ENCODE measurements around the gene DPEP1.
"Not testable (repeated sequence)": the region's sequence is repeated elsewhere in the genome, so short reads cannot be mapped to it uniquely, and the experiment has no call there.

The DPEP1 gene

DNA sequence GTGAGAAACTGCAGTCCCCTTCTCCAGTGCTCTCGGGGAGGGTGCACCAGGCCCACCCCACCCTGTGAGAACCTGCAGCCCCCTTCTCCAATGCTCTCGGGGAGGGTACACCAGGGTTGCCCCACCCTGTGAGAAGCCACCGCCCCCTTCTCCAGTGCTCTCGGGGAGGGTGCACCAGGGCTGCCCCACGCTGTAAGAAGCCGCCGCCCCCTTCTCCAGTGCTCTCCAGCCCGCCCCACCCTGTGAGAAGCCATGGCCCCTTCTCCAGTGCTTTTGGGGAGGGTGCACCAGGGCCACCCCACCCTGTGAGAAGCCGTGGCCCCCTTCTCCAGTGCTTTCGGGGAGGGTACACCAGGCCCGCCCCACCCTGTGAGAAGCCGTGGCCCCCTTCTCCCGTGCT is 56.3 kb downstream of the DPEP1 start:
- no peak overlapping the region for H3K4me3 ChIP-seq (ENCODE audit: control insufficient read depth, low read depth, low read length)
- no peak for DNase-seq (ENCODE audit: low read depth)
- TF ChIP-seq, protein P1, sequence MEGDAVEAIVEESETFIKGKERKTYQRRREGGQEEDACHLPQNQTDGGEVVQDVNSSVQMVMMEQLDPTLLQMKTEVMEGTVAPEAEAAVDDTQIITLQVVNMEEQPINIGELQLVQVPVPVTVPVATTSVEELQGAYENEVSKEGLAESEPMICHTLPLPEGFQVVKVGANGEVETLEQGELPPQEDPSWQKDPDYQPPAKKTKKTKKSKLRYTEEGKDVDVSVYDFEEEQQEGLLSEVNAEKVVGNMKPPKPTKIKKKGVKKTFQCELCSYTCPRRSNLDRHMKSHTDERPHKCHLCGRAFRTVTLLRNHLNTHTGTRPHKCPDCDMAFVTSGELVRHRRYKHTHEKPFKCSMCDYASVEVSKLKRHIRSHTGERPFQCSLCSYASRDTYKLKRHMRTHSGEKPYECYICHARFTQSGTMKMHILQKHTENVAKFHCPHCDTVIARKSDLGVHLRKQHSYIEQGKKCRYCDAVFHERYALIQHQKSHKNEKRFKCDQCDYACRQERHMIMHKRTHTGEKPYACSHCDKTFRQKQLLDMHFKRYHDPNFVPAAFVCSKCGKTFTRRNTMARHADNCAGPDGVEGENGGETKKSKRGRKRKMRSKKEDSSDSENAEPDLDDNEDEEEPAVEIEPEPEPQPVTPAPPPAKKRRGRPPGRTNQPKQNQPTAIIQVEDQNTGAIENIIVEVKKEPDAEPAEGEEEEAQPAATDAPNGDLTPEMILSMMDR (IDR thresholded peaks at IDR 0.05; ENCODE audit: control insufficient read depth, insufficient read depth, low read depth, low read length, missing control alignments): no peak

DNA sequence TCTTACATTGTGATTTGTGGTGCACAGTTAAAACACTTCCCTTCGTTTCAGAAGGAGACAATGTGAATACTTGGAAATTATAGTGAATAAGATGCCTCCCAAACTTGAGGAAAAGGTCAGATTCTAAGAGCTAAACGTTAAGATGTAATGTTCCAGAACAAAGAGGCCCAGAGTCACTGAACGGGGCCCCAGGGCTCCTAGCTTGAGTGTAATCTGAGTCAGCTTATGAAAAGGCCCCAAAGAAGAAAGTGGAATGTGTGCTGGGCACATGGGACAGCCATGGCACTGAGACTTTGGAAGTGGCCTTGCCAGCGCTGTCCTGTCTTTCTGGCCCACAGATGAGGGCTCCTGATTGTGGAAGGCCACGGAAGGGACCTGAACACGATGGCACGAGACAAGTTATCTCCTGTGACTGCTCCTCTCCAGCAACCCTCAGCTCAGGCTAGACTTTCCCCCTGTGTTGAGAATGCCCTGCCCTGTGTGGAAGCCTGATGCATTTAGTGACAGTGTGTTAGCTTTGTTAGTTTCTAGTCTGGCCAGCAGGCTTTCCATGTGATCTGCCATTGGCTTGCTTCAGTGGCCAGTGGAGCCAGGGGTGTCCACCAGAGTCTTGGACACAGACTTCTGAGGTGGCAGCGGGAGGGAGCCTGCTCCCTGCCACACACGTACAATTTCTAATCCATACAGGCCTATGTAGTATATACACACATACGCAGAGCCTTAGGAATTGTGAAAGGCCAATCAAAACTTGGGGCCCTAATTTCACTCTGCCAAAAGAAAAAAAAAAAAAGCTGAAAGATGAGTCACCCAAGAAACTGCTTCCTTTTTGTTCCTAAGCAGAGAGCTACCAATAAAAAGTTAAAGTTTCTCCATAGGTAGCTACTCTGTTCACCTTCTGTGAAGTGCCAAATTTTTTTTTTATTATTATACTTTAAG is 57.3 kb downstream of the DPEP1 start:
- TF ChIP-seq, protein P1 (IDR thresholded peaks at IDR 0.05; ENCODE audit: control insufficient read depth, insufficient read depth, low read depth, low read length, missing control alignments): no peak
- no peak overlapping the region for H3K4me3 ChIP-seq (ENCODE audit: control insufficient read depth, low read depth, low read length)
- no peak for DNase-seq (ENCODE audit: low read depth)

DNA sequence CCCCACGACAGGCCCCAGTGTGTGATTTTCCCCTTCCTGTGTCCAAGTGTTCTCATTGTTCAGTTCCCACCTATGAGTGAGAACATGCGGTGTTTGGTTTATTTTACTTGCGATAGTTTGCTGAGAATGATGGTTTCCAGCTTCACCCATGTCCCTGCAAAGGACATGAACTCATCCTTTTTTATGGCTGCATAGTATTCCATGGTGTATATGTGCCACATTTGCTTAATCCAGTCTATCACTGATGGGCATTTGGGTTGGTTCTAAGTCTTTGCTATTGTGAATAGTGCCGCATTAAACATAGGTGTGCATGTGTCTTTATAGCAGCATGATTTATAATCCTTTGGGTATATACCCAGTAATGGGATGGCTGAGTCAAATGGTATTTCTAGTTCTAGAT is 58.1 kb downstream of the DPEP1 start:
- H3K4me3 ChIP-seq (ENCODE audit: control insufficient read depth, low read depth, low read length); DNase-seq (ENCODE audit: low read depth): not testable (repeated sequence)

DNA sequence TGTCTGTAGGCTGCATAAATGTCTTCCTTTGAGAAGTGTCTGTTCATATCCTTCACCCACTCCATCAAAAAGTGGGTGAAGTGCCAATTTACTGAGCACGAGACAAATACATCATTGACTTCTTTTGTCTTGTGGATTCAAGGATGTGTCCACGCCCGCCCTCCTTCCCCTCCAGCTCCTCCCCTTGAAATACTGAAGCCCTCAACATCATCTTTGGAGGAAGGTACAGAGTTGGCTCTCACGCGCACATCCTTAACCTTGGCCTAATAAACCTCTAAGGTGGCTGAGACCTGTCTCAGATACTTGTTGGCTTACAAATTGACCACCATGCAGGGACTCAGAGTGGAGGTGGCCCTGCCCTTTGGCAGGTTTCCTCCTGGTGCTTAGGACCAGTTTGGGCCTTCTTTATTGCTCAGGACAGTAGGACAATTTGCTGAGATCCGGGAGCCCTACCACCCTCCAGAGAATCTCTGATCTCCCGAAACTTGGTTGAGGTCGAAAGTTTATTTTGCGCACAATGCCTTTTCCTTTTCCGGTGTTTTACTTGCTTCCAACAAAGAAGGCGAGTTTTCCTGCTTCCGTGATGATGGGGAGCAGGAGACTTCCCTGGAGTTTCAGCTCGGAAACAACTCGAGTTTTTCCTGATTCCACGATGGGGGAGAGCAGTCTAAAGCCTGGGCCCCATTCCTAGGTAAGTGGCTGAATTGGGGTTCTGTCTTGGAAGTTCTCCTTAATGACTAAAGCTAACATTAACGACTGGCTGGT is 58.9 kb downstream of the DPEP1 start:
- DNase-seq (ENCODE audit: low read depth): no peak
- TF ChIP-seq, protein P1 (IDR thresholded peaks at IDR 0.05; ENCODE audit: control insufficient read depth, insufficient read depth, low read depth, low read length, missing control alignments): no peak

DNA sequence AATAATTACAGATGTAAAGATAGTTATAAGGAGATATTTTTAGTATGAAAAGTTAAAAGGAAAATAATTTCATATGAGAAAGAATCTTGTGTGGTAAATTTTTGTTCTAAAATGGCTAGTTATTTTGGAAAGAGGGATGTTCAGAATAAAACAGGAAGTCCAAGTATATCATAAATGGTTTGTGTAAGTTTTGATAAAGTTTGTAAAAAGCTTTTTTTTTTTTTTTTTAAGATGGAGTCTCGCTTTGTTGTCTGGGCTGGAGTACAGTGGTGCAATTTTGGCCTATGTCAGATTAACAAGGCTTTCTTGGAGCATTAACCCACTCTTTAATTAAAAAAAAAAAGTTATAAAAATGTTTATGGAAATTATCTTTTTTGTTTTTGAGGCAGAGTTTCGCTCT is 64.8 kb downstream of the DPEP1 start:
- TF ChIP-seq, protein P1 (IDR thresholded peaks at IDR 0.05; ENCODE audit: control insufficient read depth, insufficient read depth, low read depth, low read length, missing control alignments): no peak
- H3K4me3 ChIP-seq (ENCODE audit: control insufficient read depth, low read depth, low read length): no peak overlapping the region
- no peak for DNase-seq (ENCODE audit: low read depth)

More for the DNA sequence above, 58.9 kb downstream of the DPEP1 start:
- no peak overlapping the region for H3K4me3 ChIP-seq (ENCODE audit: control insufficient read depth, low read depth, low read length)

DNA sequence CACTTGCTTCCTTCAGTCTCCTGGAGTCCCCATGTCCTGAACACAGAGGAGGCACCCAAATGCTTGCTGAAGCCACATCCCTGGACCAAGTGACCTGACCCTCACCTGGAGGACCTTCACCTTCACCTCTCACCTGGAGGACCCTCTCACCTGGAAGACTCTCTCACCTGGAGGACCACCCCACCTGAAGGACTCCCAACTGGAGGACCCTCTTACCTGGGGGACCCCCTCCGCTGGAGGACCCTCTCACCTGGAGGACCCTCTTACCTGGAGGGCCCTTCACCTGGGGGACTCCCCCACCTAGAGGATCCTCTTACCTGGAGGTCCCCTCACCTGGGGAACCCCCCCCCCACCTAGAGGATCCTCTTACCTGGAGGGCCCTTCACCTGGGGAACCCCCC is 72.5 kb downstream of the DPEP1 start:
- no peak overlapping the region; the same call in 1 of the 2 replicates for H3K4me3 ChIP-seq (ENCODE audit: control insufficient read depth, low read depth, low read length)
- TF ChIP-seq, protein P1 (IDR thresholded peaks at IDR 0.05; ENCODE audit: control insufficient read depth, insufficient read depth, low read depth, low read length, missing control alignments): no peak
- no peak for DNase-seq (ENCODE audit: low read depth)

Measured in AG09309 (cell line).